ENCODE data around the gene CDH2.

- TF ChIP-seq POLR2AphosphoS5 (IDR thresholded peaks at IDR 0.05; ENCODE audit: low read depth, low read length) = no peak
- TF ChIP-seq CTCF (IDR thresholded peaks at IDR 0.05) = no peak
- no peak for TF ChIP-seq REST (IDR thresholded peaks at IDR 0.05; ENCODE audit: insufficient read depth in 1 of 2, low read depth in 2 of 2, low read length in 1 of 2)
- no peak for TF ChIP-seq SIN3A (IDR thresholded peaks at IDR 0.05; ENCODE audit: borderline replicate concordance, insufficient read depth, low read depth, low read length)
Observed at GRCh38 chr18:28143725-28144124, 33.2 kb downstream of the CDH2 start.
